ENCODE measurements around the gene VSIG10L2.

GRCh38 chr11:125951731-125952130 is 5.9 kb downstream of the VSIG10L2 start:
- TF ChIP-seq POLR2A (IDR thresholded peaks at IDR 0.05) (no peak), CTCF (IDR thresholded peaks at IDR 0.05) (no peak)

All from right lobe of liver (tissue), 4 donors.